ENCODE measurements around the gene AK8. TPM values are rescaled to one million over a fixed set of nuclear protein-coding genes. Genes with fewer than 3 reads are reported as not detected.

The AK8 gene
- total RNA-seq, 6 experiments from 2014 or later = 0.12 TPM; not detected in 4

DNA sequence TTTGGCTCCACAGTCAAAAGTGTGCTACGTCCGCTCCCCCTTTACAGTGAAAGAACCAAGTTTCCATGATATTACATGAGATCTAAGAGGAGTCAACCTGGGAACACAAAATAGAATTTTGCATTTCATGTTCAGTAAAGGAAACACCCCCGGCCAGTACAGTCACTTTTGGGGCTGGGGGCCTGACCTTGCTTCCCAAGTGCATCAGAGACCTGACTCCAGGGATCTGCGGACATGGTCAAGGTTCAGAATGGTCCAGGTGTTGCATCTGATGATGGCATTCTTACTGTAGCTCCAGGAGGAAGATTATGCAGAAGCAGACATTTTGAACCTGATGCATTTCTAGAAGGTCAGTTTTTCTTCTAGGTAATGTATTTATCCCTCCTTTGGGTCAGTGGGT lies 39.8 kb downstream of the AK8 start:
- intact Hi-C loops (cut with DNase I) = no loop called here
- no peak for TF ChIP-seq POLR2A (IDR thresholded peaks at IDR 0.05)
- TF ChIP-seq, protein P1, sequence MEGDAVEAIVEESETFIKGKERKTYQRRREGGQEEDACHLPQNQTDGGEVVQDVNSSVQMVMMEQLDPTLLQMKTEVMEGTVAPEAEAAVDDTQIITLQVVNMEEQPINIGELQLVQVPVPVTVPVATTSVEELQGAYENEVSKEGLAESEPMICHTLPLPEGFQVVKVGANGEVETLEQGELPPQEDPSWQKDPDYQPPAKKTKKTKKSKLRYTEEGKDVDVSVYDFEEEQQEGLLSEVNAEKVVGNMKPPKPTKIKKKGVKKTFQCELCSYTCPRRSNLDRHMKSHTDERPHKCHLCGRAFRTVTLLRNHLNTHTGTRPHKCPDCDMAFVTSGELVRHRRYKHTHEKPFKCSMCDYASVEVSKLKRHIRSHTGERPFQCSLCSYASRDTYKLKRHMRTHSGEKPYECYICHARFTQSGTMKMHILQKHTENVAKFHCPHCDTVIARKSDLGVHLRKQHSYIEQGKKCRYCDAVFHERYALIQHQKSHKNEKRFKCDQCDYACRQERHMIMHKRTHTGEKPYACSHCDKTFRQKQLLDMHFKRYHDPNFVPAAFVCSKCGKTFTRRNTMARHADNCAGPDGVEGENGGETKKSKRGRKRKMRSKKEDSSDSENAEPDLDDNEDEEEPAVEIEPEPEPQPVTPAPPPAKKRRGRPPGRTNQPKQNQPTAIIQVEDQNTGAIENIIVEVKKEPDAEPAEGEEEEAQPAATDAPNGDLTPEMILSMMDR (IDR thresholded peaks at IDR 0.05) = no peak
- 68% methylated on average over 3 of the region's 4 CpGs for WGBS (ENCODE audit: insufficient coverage, low coverage, low lambda C conversion rate, missing lambda C conversion rate)

DNA sequence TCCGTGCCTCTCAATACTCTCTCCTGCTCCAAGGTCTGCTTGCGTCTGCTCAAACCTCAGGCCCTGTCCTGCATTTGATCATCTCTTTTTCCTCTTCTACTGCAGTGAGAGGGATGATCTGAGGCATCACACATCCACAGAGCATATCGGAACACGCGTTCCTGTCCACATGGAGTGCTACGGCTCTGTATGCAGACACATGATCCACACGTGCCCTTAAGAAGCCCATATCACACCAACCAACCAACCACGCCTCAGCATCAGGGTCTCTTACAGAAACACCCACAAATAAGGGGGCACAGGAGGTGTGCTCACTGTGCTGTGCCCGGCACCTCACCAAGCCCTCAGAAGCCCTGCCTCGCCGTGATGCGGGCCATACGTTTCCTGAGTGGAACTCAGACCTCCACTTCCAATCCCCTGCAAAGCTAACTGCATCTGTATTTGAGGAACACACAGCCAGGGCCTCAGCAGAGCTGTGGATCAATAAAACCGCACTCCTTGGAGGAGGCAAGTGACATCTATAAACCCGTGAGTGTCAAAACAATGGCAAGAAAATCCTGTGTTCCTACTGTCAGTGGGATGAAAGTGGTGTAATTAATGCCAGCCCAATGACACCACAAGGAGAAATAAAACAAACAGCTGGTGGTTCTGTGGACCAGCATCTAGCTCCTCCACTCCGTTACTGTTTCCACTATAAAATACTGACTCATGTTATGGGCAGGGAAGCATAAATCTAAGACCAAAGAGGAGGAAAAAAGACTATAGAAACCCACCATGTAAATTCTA lies 40.4 kb downstream of the AK8 start:
- intact Hi-C loops (cut with DNase I) = no loop called here

More for the DNA sequence above, 39.8 kb downstream of the AK8 start:
- Histone ChIP-seq H3K36me3 (no peaks in the 10 kb centered on the region), H3K4me1 (no peaks in the 10 kb centered on the region), H3K27me3 (no peaks in the 10 kb centered on the region), H3K27ac (no peak overlapping the region), H3K4me3 (no peak overlapping the region), H3K9me3 (no peaks in the 10 kb centered on the region)
- no peak for ATAC-seq
- DNase-seq = no peak

DNA sequence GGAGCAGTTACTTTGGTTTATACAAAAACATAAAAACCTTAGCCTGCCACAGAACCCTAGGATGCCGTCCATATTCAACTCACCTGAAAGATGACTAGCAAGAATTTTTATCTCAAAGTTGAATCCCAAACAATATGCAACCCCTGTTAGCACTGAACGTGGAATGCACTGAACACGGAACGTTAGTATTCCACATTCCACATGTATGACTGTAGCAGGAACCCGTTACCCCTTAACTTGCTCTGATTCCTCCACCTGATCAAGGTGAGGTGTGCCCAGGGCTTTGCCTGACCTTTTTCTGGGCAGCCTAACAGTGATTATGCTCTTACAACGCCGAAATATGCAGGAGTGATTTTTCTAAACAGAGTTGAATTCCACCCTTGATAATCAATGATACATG lies 43.7 kb downstream of the AK8 start:
- 59% methylated on average over 7 of the region's 7 CpGs for whole genome bisulfite sequencing (ENCODE audit: insufficient coverage, low coverage, low lambda C conversion rate, missing lambda C conversion rate)
- intact Hi-C loops (cut with DNase I) = no loop called here
- no peak for ATAC-seq

More for the DNA sequence above, 40.4 kb downstream of the AK8 start:
- H3K4me3 ChIP-seq = no peak overlapping the region
- no peaks in the 10 kb centered on the region for H3K27me3 ChIP-seq
- no peaks in the 10 kb centered on the region for H3K9me3 ChIP-seq
- ATAC-seq (no peak), DNase-seq (no peak)
- WGBS (ENCODE audit: insufficient coverage, low coverage, low lambda C conversion rate, missing lambda C conversion rate) = 77% methylated on average over 16 of the region's 16 CpGs
- no peak overlapping the region for H3K27ac ChIP-seq
- TF ChIP-seq, protein P1 (IDR thresholded peaks at IDR 0.05) = no peak
- no peak for TF ChIP-seq POLR2A (IDR thresholded peaks at IDR 0.05)
- no peaks in the 10 kb centered on the region for H3K36me3 ChIP-seq
- H3K4me1 ChIP-seq = no peaks in the 10 kb centered on the region

GRCh38 chr9:132833550-132834121 lies 44.4 kb downstream of the AK8 start:
- H3K27me3 ChIP-seq = no peaks in the 10 kb centered on the region
- ATAC-seq = no peak
- TF ChIP-seq POLR2A (IDR thresholded peaks at IDR 0.05) = no peak
- TF ChIP-seq, protein P1 (IDR thresholded peaks at IDR 0.05) = no peak

More for the DNA sequence above, 43.7 kb downstream of the AK8 start:
- Histone ChIP-seq H3K4me1 (no peaks in the 10 kb centered on the region), H3K36me3 (no peaks in the 10 kb centered on the region), H3K4me3 (no peak overlapping the region), H3K27me3 (no peaks in the 10 kb centered on the region), H3K9me3 (no peaks in the 10 kb centered on the region), H3K27ac (no peak overlapping the region)
- no peak for DNase-seq
- TF ChIP-seq, protein P1 (IDR thresholded peaks at IDR 0.05) = no peak
- no peak for TF ChIP-seq POLR2A (IDR thresholded peaks at IDR 0.05)

More at GRCh38 chr9:132833550-132834121, 44.4 kb downstream of the AK8 start:
- intact Hi-C loops (cut with DNase I) = no loop called here
- H3K9me3 ChIP-seq = no peaks in the 10 kb centered on the region
- no peak overlapping the region for H3K27ac ChIP-seq
- no peak for DNase-seq
- H3K4me1 ChIP-seq = no peaks in the 10 kb centered on the region
- 68% methylated on average over 21 of the region's 24 CpGs for WGBS (ENCODE audit: insufficient coverage, low coverage, low lambda C conversion rate, missing lambda C conversion rate)
- H3K4me3 ChIP-seq = no peak overlapping the region
- H3K36me3 ChIP-seq = no peaks in the 10 kb centered on the region

Data from right lobe of liver (tissue), 6 donors.